ENCODE results near the gene CDK6. TPM values are rescaled to one million over a fixed set of nuclear protein-coding genes. Genes with fewer than 3 reads are reported as not detected.

The CDK6 gene
- total RNA-seq, 1 experiment from 2014 or later, result 38.7 TPM

GRCh38 chr7:92611735-92612134, 224.6 kb downstream of the CDK6 start:
- H3K9ac ChIP-seq (ENCODE audit: low read length), result no peak overlapping the region
- no peaks in the 10 kb centered on the region for H3K9me2 ChIP-seq (replicated peaks; ENCODE audit: low read length)
- H3F3A ChIP-seq (ENCODE audit: low read length, unreplicated experiment), result no peaks in the 10 kb centered on the region
- H3K27ac ChIP-seq (ENCODE audit: low read length), result no peak overlapping the region
- BruUV-seq (replicated peaks), result no TSS peak
- TF ChIP-seq, protein P1, sequence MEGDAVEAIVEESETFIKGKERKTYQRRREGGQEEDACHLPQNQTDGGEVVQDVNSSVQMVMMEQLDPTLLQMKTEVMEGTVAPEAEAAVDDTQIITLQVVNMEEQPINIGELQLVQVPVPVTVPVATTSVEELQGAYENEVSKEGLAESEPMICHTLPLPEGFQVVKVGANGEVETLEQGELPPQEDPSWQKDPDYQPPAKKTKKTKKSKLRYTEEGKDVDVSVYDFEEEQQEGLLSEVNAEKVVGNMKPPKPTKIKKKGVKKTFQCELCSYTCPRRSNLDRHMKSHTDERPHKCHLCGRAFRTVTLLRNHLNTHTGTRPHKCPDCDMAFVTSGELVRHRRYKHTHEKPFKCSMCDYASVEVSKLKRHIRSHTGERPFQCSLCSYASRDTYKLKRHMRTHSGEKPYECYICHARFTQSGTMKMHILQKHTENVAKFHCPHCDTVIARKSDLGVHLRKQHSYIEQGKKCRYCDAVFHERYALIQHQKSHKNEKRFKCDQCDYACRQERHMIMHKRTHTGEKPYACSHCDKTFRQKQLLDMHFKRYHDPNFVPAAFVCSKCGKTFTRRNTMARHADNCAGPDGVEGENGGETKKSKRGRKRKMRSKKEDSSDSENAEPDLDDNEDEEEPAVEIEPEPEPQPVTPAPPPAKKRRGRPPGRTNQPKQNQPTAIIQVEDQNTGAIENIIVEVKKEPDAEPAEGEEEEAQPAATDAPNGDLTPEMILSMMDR (conservative IDR thresholded peaks at IDR 0.05; ENCODE audit: low read depth, low read length), result no peak
- TF ChIP-seq EZH2 (IDR thresholded peaks at IDR 0.05; ENCODE audit: low read length, unreplicated experiment) (no peak), EZH2phosphoT487 (IDR thresholded peaks at IDR 0.05; ENCODE audit: borderline replicate concordance, low read length) (no peak)
- H3K4me1 ChIP-seq (ENCODE audit: insufficient read depth, low read length), result no peaks in the 10 kb centered on the region
- H2AFZ ChIP-seq (ENCODE audit: low read length), result no peak overlapping the region
- ATAC-seq, result no peak
- ChIA-PET CTCF (interaction anchor here (0.8 kb wide), 1 partner anchor 555 kb away, joined by 3 read pairs; no protein-coding TSS in a partner anchor), POLR2A (ENCODE audit: unreplicated experiment) (no interaction called here)
- intact Hi-C loops (cut with micrococcal nuclease), result no loop called here
- no peak overlapping the region for H3K4me2 ChIP-seq (ENCODE audit: low read length)
- H3K27me3 ChIP-seq (ENCODE audit: low read length), result no peaks in the 10 kb centered on the region
- H4K20me1 ChIP-seq (ENCODE audit: low read length), result no peaks in the 10 kb centered on the region
- H3K4me3 ChIP-seq (ENCODE audit: low read length), result no peak overlapping the region
- no peaks in the 10 kb centered on the region for H3K79me2 ChIP-seq (ENCODE audit: low read length)
- H3K9me3 ChIP-seq (ENCODE audit: low read length), result no peaks in the 10 kb centered on the region
- peaks cover 8% of the 10 kb centered on the region for H3K36me3 ChIP-seq (ENCODE audit: low read depth, low read length)
- no peak for DNase-seq

GRCh38 chr7:92609921-92610518, 226.4 kb downstream of the CDK6 start:
- Histone ChIP-seq H3K9ac (ENCODE audit: low read length) (no peak overlapping the region), H3K4me3 (ENCODE audit: low read length) (no peak overlapping the region), H2AFZ (ENCODE audit: low read length) (no peak overlapping the region), H3F3A (ENCODE audit: low read length, unreplicated experiment) (no peaks in the 10 kb centered on the region), H3K27ac (ENCODE audit: low read length) (no peak overlapping the region), H3K27me3 (ENCODE audit: low read length) (no peaks in the 10 kb centered on the region), H3K36me3 (ENCODE audit: low read depth, low read length) (peaks cover 4% of the 10 kb centered on the region; the same call in 1 of the 2 replicates), H3K4me2 (ENCODE audit: low read length) (no peak overlapping the region), H4K20me1 (ENCODE audit: low read length) (no peaks in the 10 kb centered on the region), H3K79me2 (ENCODE audit: low read length) (no peaks in the 10 kb centered on the region), H3K4me1 (ENCODE audit: insufficient read depth, low read length) (no peaks in the 10 kb centered on the region), H3K9me3 (ENCODE audit: low read length) (no peaks in the 10 kb centered on the region), H3K9me2 (replicated peaks; ENCODE audit: low read length) (no peaks in the 10 kb centered on the region)
- POLR2A ChIA-PET (ENCODE audit: unreplicated experiment), result interaction anchor here (0.6 to 1.2 kb wide), 3 partner anchors 20 to 189 kb away, joined by 3 to 8 read pairs (median 4); partner anchors contain the start of genes FAM133B, PEX1 and RBM48
- CTCF ChIA-PET, result interaction anchor here (0.5 to 1.5 kb wide), 10 partner anchors 19 to 565 kb away, joined by 3 to 9 read pairs (median 3); partner anchors contain the start of genes FAM133B, PEX1 and RBM48
- TF ChIP-seq, protein P1 (conservative IDR thresholded peaks at IDR 0.05; ENCODE audit: low read depth, low read length), result peak; percentile 60
- TF ChIP-seq EZH2 (IDR thresholded peaks at IDR 0.05; ENCODE audit: low read length, unreplicated experiment), result no peak
- peak; percentile 73 for ATAC-seq
- peak; percentile 41 for DNase-seq
- no TSS peak for BruUV-seq (replicated peaks)
- intact Hi-C loops (cut with micrococcal nuclease), result no loop called here
